Subcutaneous abdominal adipose tissue (tissue), 5 donors: ENCODE results near the gene EPHA7.

Experiments
- H3K27ac ChIP-seq: one replicate; pipeline ENCODE4 v1.7.0; 2013; ENCODE audit warnings: low read depth, mild to moderate bottlenecking, inconsistent platforms, low read length, moderate library complexity
- H3K27me3 ChIP-seq, 5 donors: one replicate each; pipeline ENCODE4 v1.7.0; 2013; ENCODE audit warnings: low read length in 5 of 5, inconsistent platforms in 1 of 5; ENCODE audit not compliant: control insufficient read depth in 5 of 5, insufficient read depth in 4 of 5
- H3K36me3 ChIP-seq, 5 donors: one replicate each; pipeline ENCODE4 v1.7.0; 2013; ENCODE audit warnings: low read length in 5 of 5; ENCODE audit not compliant: control insufficient read depth in 5 of 5, insufficient read depth in 5 of 5
- H3K4me1 ChIP-seq, 5 donors: one replicate each; pipeline ENCODE4 v1.7.0; 2013; ENCODE audit warnings: low read length in 5 of 5, mild to moderate bottlenecking in 3 of 5, moderate library complexity in 1 of 5; ENCODE audit not compliant: control insufficient read depth in 5 of 5, insufficient read depth in 5 of 5
- H3K4me3 ChIP-seq, 5 donors: one replicate each; pipeline ENCODE4 v1.7.0; 2013; ENCODE audit warnings: low read length in 5 of 5, low read depth in 1 of 5
- H3K9ac ChIP-seq, 5 donors: one replicate each; pipeline ENCODE4 v1.7.0; 2013; ENCODE audit warnings: low read length in 5 of 5, mild to moderate bottlenecking in 4 of 5, moderate library complexity in 3 of 5
- H3K9me3 ChIP-seq, 5 donors: one replicate each; pipeline ENCODE4 v1.7.0; 2013; ENCODE audit warnings: low read length in 5 of 5; ENCODE audit not compliant: control insufficient read depth in 5 of 5
- donor health status: healthy.
- donor health status: healthy.
- donor health status: healthy.
- donor health status: healthy.
- donor health status: healthy.

The EPHA7 gene

DNA sequence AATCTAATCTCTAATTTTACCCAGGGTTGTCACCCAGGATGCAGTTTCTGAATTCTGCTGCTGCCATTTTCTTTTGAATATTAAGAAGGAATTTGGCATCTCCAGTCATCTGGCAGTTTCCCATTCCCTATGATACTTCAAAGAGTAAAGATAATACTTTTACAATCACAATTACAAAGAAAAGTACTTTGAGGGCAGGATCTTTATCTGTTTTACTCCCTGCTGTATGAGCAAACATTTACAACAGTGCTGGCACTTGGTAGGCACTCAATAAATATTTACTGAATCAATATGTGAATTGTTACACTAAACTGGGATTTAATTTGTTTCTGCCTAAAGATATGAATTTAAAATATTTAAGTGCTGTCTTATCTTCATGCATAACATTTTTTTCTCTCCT, 224.9 kb downstream of the EPHA7 start:
- Histone ChIP-seq H3K4me3 (no peak overlapping the region), H3K4me1 (no peaks in the 10 kb centered on the region), H3K9ac (no peak overlapping the region), H3K9me3 (no peaks in the 10 kb centered on the region), H3K36me3 (no peaks in the 10 kb centered on the region), H3K27me3 (no peaks in the 10 kb centered on the region), H3K27ac (no peak overlapping the region)

DNA sequence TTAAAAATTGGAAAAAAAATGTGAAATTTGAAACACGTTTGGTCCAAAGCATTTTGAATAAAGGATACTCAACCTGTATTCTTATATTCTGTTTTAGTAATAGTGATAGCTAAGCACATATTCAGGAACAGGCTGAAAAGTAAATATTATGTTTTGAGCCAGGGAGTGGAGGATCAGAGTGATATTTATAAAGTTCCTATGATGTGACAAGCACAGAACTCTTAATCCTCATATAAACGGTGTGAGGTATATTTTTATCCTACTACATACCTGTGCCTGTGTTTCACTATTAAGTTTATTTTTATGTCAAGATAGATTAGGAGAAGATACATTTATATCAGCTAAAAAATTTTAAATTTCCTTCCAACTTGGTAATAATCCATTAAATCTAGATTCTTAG, 225.5 kb downstream of the EPHA7 start:
- Histone ChIP-seq H3K9me3 (no peaks in the 10 kb centered on the region), H3K4me1 (no peaks in the 10 kb centered on the region), H3K27ac (no peak overlapping the region), H3K36me3 (no peaks in the 10 kb centered on the region), H3K9ac (no peak overlapping the region), H3K4me3 (no peak overlapping the region), H3K27me3 (no peaks in the 10 kb centered on the region)
